ENCODE results near the gene ACTL7B.
"Not testable (repeated sequence)": the region's sequence is repeated elsewhere in the genome, so short reads cannot be mapped to it uniquely, and the experiment has no call there.

Gene ACTL7B

GRCh38 chr9:108842610-108843295, 13.0 kb downstream of the ACTL7B start:
- peak in 1 of 2 experiments; percentile 11 for DNase-seq

DNA sequence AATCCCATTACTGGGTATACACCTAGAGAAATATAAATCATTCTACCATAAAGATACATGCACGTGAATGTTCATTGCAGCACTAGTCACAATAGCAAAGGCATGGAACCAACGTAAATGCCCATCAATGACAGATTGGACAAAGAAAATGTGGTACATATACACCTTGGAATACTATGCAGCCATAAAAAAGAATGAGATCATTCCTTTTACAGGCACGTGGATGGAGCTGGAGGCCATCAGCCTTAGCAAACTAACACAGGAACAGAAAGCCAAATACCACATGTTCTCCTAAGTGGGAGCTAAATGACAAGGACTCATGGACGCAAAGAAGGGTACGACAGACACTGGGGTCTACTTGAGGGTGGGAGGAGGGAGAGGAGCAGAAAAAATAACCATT, 16.2 kb downstream of the ACTL7B start:
- not testable (repeated sequence) for DNase-seq

DNA sequence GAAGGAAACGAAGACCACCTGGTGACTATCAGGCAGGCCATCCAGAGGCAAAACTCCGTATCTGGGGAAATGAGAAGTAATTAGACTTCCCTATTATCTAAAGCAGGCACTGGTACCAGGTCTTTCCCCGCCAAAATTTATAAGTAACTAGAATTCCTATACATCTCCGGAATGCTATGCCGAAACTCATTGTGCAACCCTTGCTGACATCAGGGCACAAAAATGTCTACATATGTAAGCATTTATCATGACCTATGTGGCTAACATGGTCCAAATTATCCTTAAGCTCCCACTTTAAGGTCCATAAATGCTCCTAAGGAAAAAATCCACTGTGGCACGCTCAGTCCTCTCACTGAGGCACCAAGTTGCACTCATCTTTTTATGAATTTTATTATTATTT, 17.8 kb downstream of the ACTL7B start:
- DNase-seq, result no peak

- DNase-seq, result no peak
Observed at GRCh38 chr9:108837530-108837929, 18.3 kb downstream of the ACTL7B start.

- no peak for DNase-seq
Observed at GRCh38 chr9:108836781-108837180, 19.0 kb downstream of the ACTL7B start.

DNA sequence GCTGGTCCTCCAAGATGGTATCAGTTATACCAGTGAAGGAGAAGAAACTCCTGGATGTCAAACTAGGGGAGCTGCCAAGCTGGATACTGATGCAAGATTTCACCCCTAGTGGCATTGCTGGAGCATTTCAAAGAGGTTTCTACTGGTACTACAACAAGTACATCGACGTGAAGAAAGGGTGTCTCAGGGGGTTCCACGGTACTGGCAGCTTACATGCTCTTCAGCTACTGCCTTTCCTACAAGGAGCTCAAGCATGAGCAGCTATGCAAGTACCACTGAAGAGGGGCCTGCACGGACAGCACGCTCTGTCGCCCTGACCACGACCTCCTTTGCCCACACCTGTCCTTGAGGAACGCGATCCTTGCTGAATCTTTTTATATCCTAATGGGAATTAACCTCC, 19.5 kb downstream of the ACTL7B start:
- no peak for DNase-seq

GRCh38 chr9:108835831-108836230, 20.0 kb downstream of the ACTL7B start:
- DNase-seq, result no peak

GRCh38 chr9:108834959-108835665, 20.7 kb downstream of the ACTL7B start:
- DNase-seq, result no peak

DNA sequence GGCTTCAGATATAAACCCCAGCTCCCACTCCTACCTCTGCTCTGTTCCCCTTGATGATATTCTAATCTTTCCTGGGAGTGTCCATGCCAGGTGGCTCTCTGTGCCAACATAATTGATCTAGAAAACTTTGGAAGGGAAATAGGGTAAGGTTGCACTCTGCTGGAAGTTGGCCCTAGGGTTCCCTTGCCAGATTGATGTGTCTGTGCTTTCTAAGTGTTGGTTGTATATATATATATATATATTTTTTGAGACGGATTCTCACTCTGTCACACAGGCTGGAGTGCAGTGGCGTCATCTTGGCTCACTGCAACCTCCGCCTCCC, 23.6 kb downstream of the ACTL7B start:
- DNase-seq, result no peak

DNA sequence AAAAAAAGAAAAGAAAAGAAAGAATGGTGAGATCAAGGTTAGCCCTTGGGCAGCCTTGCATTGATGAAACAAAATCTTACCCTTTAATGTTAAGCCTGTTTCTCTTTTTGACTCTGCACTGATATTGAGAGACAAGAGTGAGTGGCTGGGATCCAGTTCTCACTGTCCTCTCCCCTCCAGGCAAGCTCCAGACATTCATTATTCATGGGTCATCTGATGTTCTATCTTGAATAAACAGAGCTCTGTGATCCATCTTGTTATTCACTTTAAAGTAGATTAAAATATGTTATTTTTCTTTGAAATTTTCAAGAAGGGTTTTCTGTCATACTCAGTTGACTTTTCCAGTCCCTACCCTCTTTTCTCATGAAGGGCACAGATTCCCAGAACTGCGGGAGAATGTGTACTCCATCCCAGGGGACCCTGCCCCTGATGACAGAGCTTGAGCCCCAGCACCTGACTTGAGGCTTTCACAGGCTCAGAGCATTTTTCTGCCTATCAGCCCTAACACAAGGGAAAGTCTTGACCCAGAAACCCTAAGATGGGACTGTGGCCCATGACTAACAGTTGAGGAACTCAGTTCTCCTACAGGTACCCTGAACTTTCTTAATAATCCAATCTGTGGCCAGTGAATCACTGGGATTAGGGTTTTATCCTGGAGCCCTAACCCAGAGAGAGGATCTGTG, 24.1 kb downstream of the ACTL7B start:
- no peak for DNase-seq

- DNase-seq, result no peak
Observed at GRCh38 chr9:108830272-108830671, 25.5 kb downstream of the ACTL7B start.

DNA sequence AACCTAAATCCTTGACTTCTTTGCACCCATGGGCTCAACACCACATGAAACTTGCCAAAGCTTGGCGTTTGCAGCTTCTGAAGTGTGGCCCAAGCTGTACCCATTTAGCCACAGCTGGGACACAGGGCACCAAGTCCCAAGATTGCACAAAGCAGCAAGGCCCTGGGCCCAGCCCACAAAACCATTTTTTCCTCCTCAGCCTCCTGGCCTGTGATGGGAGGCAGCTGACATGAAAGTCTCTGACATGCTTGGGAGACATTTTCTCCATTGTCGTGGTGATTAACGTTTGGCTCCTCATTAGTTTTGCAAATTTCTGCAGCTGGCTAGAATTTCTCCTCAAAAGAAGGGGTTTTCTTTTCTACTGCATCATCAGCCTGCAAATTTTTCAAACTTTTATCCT, 32.0 kb downstream of the ACTL7B start:
- DNase-seq, result no peak

DNA sequence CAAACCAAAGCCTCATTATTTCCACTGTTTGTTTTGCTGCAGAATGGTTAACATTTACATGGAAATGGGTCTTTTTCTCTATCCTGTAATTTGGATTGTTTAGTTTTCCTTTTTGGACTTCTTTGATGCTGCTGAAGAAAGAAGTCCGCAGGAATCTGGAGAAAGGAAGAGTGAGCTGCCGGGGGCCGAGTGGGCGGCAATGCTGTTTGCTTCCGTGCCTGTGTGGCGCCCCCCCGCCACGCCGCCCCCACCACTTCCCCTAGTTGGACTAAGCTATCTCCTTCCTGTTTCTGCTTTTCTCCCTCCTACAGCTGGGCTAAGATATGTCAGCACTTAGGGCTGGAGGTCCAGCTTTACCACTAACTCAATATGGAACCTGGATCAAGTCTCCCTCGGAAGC, 39.7 kb downstream of the ACTL7B start:
- no peak for DNase-seq

- no peak for DNase-seq
Observed at GRCh38 chr9:108815156-108815555, 40.6 kb downstream of the ACTL7B start.

- DNase-seq, result peak; percentile 57 to 83
Observed at GRCh38 chr9:108813951-108814601, 41.7 kb downstream of the ACTL7B start.

- peak in 1 of 2 experiments; percentile 21 for DNase-seq
Observed at GRCh38 chr9:108812396-108813025, 43.3 kb downstream of the ACTL7B start.

DNA sequence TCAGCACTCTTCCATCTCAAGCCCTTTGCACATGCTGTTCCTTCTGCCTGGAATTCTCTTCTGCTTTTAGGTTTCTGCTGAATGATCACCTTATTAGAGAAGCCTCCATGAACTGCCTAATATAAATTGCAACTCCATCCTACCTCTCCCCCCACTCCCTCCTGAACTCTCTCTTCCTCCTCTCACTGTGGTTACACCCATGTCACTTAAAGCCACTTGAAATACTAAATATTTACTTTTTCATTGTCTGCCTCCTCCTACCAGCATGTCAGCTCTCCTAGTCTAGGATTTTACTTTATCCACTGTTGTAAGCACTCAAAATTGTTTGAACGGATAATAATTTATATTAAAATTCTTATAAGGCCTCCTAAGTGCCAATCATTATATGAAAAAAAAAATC, 43.8 kb downstream of the ACTL7B start:
- DNase-seq, result peak; percentile 2 to 23

GRCh38 chr9:108809269-108809668, 46.5 kb downstream of the ACTL7B start:
- no peak for DNase-seq
